HG03439 (cell line): ENCODE results near the gene ANKHD1.

Experiments used
- ATAC-seq: cut with Tn5 transposase; IDR thresholded peaks from one replicate; pipeline ENCODE4 v1.9.1; 2021; ENCODE audit warnings: mild to moderate bottlenecking, moderate library complexity; ENCODE audit not compliant: unreplicated experiment

Gene ANKHD1

GRCh38 chr5:140557965-140558364, 156.3 kb downstream of the ANKHD1 start:
- ATAC-seq = no peak

GRCh38 chr5:140558542-140558941, 156.9 kb downstream of the ANKHD1 start:
- no peak for ATAC-seq

DNA sequence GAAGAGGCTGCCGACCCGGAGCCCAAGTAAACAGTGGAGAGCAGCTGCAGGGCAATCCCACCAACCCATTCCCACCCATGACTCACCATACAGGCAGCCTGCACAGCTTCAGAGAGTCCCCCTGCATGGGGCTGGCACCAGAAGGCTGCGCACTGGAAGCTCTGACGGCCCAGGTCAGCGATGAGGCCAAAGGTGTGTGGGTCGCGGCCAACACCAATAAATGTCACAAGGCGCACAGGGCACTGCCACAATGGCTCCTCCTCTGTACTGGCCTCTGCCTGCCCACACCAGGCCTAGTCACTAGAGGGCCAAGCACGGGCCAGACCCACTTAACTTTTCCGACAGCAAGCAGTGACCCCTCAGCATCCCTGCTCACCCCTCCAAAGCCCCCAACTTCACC, 158.6 kb downstream of the ANKHD1 start:
- ATAC-seq = no peak

DNA sequence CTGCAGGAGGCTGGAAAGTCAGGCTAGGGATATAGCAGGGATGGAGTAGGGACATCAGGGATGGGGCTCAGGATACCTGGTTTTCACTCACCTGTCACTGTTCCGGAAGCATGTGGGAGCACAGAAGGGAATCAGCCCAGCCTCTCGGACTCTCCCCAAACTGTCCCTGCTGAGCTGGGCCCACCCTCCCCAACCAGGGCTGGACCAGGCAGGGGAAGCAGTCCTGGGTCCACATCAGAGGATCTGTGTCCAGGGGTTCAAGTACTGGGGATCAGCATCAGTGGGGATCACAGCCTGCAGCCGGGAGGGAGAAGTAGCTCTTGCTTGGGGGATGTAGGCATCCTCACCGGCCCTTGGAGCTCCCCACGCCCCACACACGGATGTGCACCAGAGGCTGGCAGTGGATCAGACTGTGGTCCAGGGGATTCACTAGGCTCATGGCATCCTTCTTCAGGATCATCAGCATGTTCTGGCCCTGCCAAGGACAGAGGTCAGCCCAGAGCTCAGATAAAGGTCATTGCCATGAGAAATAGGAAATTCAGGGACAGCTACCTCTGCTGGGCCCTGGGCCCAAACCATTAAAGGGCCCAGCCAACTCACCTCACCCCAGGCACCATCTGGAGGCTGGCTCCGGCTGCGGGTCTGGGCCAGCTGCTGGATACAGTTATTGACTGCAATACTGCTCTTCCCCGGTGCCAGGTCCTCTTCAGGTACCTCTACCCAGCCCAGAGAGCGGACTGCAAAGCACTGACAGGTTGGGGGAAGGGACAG, 160.3 kb downstream of the ANKHD1 start:
- ATAC-seq = no peak

GRCh38 chr5:140563596-140563995, 162.0 kb downstream of the ANKHD1 start:
- ATAC-seq = no peak

DNA sequence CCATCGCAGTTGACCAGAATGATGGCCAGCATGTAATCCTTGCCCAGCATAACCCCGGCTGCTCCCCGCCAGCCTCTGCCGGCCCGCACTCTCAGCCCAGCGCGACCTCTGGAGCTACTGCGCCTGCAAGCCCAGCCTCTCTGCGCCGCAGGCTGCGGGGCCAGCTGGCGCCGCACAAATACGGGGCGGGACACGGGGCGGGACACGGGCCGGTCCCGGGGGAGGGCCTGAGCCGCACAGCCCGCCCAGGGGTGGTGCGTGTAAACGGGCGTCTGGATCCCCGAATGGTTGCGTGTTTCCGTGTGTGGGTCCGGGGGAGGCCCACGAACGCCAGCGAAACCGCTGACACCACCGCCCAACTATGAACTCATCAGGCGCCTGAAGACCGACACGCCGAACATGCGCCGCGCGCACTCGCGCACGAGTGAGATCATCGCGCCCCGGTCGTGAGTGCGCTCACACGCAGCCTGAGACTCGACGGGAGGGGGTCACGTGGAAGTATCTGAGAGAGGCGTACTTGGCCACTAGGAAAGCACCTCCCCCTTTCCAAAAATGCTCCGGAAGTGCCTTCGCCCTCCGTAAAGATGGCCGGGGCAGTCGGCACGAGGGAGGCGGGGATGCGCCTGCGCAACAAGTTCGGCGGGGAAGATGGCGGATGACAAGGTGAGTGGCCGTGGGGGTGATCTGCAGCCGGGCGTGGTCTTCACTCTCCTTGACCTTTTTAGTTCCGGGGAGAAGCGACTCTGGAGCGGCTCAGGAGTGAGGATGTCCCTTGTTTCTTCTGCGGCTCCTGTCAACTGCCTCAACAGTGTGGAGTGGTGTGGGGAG, 162.8 kb downstream of the ANKHD1 start, which contains the start of the genes APBB3 and SLC35A4:
APBB3 (minus strand) TSS at position 403 of the 828 bp plus-strand sequence; CDS start at position 50, 353 bp downstream.
SLC35A4 (plus strand) TSS at position 633 of the 828 bp plus-strand sequence. CDS start 2,342 bp downstream, outside the sequence.
- peak; percentile 83 for ATAC-seq

DNA sequence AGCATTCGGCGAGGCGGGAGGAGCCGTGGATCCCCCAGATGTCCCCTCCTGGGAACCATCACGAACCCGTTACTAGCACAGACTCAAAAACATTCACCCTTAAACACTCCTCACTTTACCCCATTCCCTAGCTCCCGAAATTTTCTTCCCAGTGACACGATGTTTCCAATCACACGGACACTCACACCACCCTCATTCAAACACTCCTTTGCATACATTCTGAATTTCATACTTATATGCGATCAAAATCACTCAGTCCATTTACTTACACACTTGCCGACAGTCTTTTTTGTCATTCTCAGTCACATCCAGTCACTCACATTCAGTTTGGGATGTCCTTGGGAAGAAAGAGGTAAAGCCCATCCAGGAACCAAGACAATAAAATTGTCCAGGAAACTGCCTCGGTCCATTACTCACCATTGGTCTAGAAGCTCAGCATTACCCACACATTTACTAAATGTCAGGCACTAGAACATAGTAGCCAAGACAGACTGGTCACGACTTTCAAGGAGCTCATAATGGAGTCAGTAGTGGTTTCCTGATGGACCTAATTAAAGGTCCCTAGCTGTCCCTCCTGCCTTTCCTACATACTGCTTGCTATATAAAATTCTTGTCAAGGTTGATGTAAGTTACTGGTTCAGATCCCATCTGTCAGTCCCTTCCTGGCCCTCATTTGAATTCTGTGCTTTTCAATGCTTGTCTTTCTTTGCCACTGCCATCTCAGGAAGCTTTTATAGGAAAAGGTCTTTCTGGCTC, 163.6 kb downstream of the ANKHD1 start:
- no peak for ATAC-seq

- ATAC-seq = no peak
These were observed 164.1 kb downstream of the ANKHD1 start for GRCh38 chr5:140565780-140566095.

- ATAC-seq = no peak
These were observed 165.0 kb downstream of the ANKHD1 start for GRCh38 chr5:140566665-140567064.

GRCh38 chr5:140567136-140567818, 165.6 kb downstream of the ANKHD1 start:
- ATAC-seq = no peak

GRCh38 chr5:140567871-140568270, 166.2 kb downstream of the ANKHD1 start:
- ATAC-seq = no peak

DNA sequence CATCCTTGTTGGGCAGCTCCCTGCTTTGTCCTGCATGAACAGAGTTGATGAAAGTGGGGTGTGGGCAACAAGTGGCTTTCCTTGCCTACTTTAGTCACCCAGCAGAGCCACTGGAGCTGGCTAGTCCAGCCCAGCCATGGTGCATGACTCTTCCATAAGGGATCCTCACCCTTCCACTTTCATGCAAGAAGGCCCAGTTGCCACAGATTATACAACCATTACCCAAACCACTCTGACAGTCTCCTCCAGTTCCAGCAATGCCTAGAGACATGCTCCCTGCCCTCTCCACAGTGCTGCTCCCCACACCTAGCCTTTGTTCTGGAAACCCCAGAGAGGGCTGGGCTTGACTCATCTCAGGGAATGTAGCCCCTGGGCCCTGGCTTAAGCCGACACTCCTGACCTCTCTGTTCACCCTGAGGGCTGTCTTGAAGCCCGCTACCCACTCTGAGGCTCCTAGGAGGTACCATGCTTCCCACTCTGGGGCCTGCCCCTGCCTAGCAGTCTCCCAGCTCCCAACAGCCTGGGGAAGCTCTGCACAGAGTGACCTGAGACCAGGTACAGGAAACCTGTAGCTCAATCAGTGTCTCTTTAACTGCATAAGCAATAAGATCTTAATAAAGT, 166.9 kb downstream of the ANKHD1 start:
- ATAC-seq = no peak

DNA sequence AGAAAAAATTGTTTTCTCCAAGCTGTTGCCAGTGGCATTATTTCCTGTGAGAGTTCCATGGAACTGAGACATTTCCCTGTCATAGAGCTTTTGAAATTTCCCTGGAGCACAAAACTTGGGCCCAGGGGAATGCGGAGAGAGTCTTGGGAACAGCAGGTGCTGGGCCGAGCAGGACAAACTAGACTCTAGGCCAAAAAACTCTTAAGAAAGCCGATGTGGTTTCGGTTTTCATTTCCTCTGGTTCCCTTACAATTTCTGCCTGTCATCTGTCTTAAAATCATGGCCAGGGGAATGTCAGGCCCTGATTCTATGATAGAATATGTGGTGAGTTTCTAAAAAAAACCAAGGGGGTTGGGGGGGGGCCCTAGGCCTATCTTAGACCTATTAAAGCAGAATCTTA, 167.6 kb downstream of the ANKHD1 start:
- no peak for ATAC-seq

- ATAC-seq = no peak
These were observed 168.4 kb downstream of the ANKHD1 start for GRCh38 chr5:140570058-140570457.

DNA sequence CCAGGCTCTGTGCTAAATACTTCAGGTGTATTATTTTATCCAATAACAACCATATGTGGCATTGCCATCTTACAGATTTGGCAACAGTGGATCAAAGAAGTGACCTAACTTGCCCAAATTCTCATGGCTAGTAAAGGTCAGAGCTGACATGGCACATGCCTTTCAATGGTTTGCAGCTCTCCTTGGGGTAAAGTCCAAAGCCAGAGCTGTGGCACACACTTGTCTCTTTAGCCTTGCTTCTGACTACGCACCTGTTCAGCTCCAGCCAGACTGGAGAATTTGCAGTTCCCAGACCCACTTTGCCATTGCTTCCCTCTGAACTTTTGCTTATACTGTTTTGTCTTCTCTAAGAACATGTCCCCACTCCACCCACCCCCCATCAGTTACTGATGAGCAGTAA, 168.9 kb downstream of the ANKHD1 start:
- no peak for ATAC-seq

GRCh38 chr5:140571105-140571504, 169.5 kb downstream of the ANKHD1 start:
- no peak for ATAC-seq

- no peak for ATAC-seq
These were observed 172.1 kb downstream of the ANKHD1 start for GRCh38 chr5:140573683-140574082.

GRCh38 chr5:140574165-140574564, 172.5 kb downstream of the ANKHD1 start:
- ATAC-seq = no peak

GRCh38 chr5:140575309-140575708, 173.7 kb downstream of the ANKHD1 start:
- ATAC-seq = no peak

GRCh38 chr5:140576776-140577201, 175.2 kb downstream of the ANKHD1 start:
- no peak for ATAC-seq
